Measurements from ENCODE around the gene CNTN5. TPM values are rescaled to one million over a fixed set of nuclear protein-coding genes. Genes with fewer than 3 reads are reported as not detected.

The CNTN5 gene
- total RNA-seq, 4 donors from 2014 or later = 0.51 to 2.3 (median 0.58) TPM; not detected in 1

GRCh38 chr11:99494065-99494464, 473.3 kb downstream of the CNTN5 start:
- no peak overlapping the region for H3K4me3 ChIP-seq
- no peak overlapping the region for H3K27ac ChIP-seq
- intact Hi-C loops (cut with DNase I; ENCODE audit: low total_unique reads) = no loop called here
- TF ChIP-seq POLR2A (IDR thresholded peaks at IDR 0.05) = no peak
- TF ChIP-seq, protein P1, sequence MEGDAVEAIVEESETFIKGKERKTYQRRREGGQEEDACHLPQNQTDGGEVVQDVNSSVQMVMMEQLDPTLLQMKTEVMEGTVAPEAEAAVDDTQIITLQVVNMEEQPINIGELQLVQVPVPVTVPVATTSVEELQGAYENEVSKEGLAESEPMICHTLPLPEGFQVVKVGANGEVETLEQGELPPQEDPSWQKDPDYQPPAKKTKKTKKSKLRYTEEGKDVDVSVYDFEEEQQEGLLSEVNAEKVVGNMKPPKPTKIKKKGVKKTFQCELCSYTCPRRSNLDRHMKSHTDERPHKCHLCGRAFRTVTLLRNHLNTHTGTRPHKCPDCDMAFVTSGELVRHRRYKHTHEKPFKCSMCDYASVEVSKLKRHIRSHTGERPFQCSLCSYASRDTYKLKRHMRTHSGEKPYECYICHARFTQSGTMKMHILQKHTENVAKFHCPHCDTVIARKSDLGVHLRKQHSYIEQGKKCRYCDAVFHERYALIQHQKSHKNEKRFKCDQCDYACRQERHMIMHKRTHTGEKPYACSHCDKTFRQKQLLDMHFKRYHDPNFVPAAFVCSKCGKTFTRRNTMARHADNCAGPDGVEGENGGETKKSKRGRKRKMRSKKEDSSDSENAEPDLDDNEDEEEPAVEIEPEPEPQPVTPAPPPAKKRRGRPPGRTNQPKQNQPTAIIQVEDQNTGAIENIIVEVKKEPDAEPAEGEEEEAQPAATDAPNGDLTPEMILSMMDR (IDR thresholded peaks at IDR 0.05) = no peak
- H3K27me3 ChIP-seq = no peaks in the 10 kb centered on the region
- no peaks in the 10 kb centered on the region for H3K4me1 ChIP-seq
- DNase-seq = no peak
- no peaks in the 10 kb centered on the region for H3K36me3 ChIP-seq
- no peaks in the 10 kb centered on the region for H3K9me3 ChIP-seq

GRCh38 chr11:99501655-99502054, 480.9 kb downstream of the CNTN5 start:
- Histone ChIP-seq H3K4me1 (no peaks in the 10 kb centered on the region), H3K27me3 (no peaks in the 10 kb centered on the region), H3K9me3 (no peaks in the 10 kb centered on the region), H3K4me3 (no peak overlapping the region), H3K27ac (no peak overlapping the region), H3K36me3 (no peaks in the 10 kb centered on the region)
- no peak for DNase-seq
- intact Hi-C loops (cut with DNase I; ENCODE audit: low total_unique reads) = no loop called here
- TF ChIP-seq POLR2A (IDR thresholded peaks at IDR 0.05) = no peak
- TF ChIP-seq, protein P1 (IDR thresholded peaks at IDR 0.05) = no peak

DNA sequence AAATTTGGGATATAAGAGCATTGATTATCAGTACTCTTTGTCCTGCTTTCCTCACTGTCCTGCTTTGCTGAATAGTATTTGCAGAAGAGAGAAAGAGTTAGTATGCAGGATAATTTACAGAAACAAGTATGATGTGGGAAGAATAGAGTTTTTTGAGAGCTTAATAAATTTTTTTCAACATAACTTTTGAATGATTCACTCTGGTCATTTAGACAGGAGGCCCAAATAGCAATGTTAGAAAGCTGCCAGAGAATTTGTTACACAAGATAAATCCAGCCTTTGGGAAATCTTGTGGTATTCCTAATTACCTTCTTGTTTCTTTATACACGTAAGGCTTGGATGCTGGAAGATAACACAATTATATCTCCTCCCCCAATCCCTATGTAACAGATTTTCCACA, 484.6 kb downstream of the CNTN5 start:
- Histone ChIP-seq H3K27ac (no peak overlapping the region), H3K4me3 (no peak overlapping the region), H3K27me3 (no peaks in the 10 kb centered on the region), H3K9me3 (no peaks in the 10 kb centered on the region), H3K36me3 (no peaks in the 10 kb centered on the region), H3K4me1 (no peaks in the 10 kb centered on the region)
- intact Hi-C loops (cut with DNase I; ENCODE audit: low total_unique reads) = no loop called here
- no peak for DNase-seq
- TF ChIP-seq POLR2A (IDR thresholded peaks at IDR 0.05) = no peak
- TF ChIP-seq, protein P1 (IDR thresholded peaks at IDR 0.05) = no peak

DNA sequence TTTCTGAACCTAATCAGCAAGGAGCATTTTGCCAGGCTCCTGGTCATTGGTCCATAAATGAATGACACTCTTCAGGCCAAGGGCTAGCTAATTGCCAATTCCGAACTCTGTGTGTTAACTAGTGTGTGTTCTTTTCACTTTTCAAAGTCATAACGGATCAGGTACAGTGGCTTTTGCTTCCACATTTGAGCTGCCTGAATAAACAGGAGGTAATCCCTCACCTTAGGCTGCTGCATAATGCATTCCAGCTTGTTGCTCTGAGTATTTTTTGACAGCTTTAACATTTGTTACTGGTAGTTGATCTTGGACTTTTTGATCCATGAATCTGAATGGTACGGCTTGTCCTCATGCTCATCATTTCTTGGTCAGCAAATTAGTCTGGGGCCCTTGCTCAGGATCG, 485.1 kb downstream of the CNTN5 start:
- no peaks in the 10 kb centered on the region for H3K4me1 ChIP-seq
- H3K27me3 ChIP-seq = no peaks in the 10 kb centered on the region
- no peak overlapping the region for H3K27ac ChIP-seq
- no peak for DNase-seq
- no peak overlapping the region for H3K4me3 ChIP-seq
- intact Hi-C loops (cut with DNase I; ENCODE audit: low total_unique reads) = no loop called here
- H3K9me3 ChIP-seq = no peaks in the 10 kb centered on the region
- TF ChIP-seq, protein P1 (IDR thresholded peaks at IDR 0.05) = no peak
- TF ChIP-seq POLR2A (IDR thresholded peaks at IDR 0.05) = no peak
- H3K36me3 ChIP-seq = no peaks in the 10 kb centered on the region

DNA sequence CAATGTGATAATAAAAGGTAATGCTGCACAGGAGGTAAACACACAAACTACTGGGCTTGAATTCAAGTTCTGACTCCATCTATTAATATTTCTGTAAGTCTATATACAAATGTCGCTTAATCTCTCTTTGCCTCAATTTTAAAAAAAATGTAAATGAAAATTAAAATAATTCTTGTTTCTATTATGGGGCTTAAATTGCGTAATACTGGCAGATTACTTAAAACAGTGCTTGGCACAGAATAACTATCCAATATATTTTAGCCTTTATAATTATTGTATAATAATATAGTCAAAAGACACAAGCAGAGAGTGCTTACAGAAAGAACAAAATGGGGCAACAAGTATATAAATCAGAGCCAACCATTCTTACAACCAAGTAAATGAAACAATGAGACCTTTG, 489.1 kb downstream of the CNTN5 start:
- Histone ChIP-seq H3K9me3 (no peaks in the 10 kb centered on the region), H3K27ac (no peak overlapping the region), H3K4me3 (no peak overlapping the region), H3K4me1 (no peaks in the 10 kb centered on the region), H3K27me3 (no peaks in the 10 kb centered on the region), H3K36me3 (no peaks in the 10 kb centered on the region)
- intact Hi-C loops (cut with DNase I; ENCODE audit: low total_unique reads) = no loop called here
- TF ChIP-seq, protein P1 (IDR thresholded peaks at IDR 0.05) = no peak
- TF ChIP-seq POLR2A (IDR thresholded peaks at IDR 0.05) = no peak
- no peak for DNase-seq

Measured in uterus (tissue), 4 donors.